Hepatocyte (in vitro differentiated cells): ENCODE results near the gene SYNPO2.
"Not testable (repeated sequence)": the region's sequence is repeated elsewhere in the genome, so short reads cannot be mapped to it uniquely, and the experiment has no call there.

Experiments
- CTCF ChIP-seq: fragments of 200-600 bp; sonication (generic); IDR thresholded peaks from 2 replicates; pipeline ENCODE4 v1.5.1; 2016; ENCODE audit warnings: antibody characterized with exemption, mild to moderate bottlenecking; ENCODE audit not compliant: poor library complexity
- EZH2 ChIP-seq: fragments of 200-600 bp; sonication (generic); IDR thresholded peaks from 2 replicates; pipeline ENCODE4 v1.6.1; 2016; ENCODE audit warnings: antibody characterized with exemption, mild to moderate bottlenecking, borderline replicate concordance
- EZH2phosphoT487 ChIP-seq: fragments of 200-600 bp; sonication (generic); IDR thresholded peaks from one replicate; pipeline ENCODE4 v1.6.1; 2018; ENCODE audit warnings: antibody characterized with exemption, mild to moderate bottlenecking, low read depth, moderate library complexity; ENCODE audit not compliant: unreplicated experiment, severe bottlenecking

- not testable (repeated sequence) for TF ChIP-seq CTCF, EZH2, EZH2phosphoT487
Measured at GRCh38 chr4:119003001-119003400, 114.3 kb downstream of the SYNPO2 start.
